NCI-H1048 (cell line): ENCODE results near the gene HACD1.

Source experiments
- DNase-seq: peaks from one replicate; lab custom pipeline; 2025; lab: John Stamatoyannopoulos, UW

Gene HACD1

GRCh38 chr10:17580885-17581284 lies 36.3 kb downstream of the HACD1 start:
- no peak for DNase-seq

- no peak for DNase-seq
Observed at GRCh38 chr10:17578603-17579002, 38.6 kb downstream of the HACD1 start.

DNA sequence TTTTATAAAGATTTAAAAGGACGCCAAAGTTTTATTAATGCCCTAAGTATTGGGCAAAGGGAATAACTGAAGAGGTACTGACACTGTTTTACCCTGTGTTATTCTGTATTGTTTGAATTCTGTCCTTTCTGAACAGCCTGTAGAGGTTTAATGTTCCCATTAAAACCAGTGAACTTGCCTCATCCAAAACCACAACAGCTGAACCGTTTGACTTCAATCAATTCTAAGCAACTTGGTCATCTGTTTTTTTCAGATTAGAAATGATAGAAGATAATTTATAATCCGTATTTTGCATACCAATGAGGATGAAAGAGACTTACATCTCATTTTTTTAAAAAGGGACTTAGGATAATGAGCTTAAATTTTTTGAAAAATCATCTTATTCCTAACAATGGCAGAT lies 40.4 kb downstream of the HACD1 start:
- DNase-seq: no peak

- no peak for DNase-seq
Observed at GRCh38 chr10:17564911-17565310, 52.3 kb downstream of the HACD1 start.

- no peak for DNase-seq
Observed at GRCh38 chr10:17563452-17563851, 53.7 kb downstream of the HACD1 start.

DNA sequence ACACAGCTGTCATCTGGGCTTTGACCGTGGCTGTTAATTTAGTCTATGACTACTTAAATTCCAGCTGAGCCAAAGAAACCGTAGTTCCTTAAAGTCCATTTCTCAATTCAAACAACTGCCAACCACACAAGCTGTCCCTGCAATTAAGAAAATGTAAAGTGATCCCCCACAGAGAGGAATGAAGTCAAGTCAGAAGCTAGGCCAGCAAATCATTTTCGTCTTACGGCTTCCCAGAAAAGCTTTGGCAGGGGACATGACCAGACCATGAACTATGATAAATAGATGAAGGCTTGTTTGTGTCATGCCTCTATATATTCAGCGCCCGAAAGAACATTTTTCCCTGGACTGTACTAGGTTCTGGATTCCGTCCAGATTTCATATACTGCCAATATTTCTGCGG lies 54.6 kb downstream of the HACD1 start:
- DNase-seq: no peak

DNA sequence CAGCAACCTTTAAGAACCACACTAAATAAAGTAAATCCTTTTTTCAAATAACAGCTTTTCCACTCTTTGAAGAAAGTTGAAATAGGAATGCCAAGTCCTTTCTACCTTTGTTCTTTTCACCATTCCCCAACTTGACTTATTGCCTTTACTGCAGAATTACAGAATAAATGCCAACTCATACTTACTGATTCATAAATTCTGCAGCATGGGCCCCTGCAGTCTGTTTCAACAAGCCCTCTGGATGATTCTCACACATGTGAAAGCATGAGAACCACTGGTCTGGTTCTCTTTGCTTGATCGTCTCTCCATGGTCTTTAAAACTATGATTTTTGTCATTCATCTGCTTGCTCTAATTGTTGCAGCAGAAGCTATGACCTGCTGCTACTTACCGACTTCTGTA lies 56.1 kb downstream of the HACD1 start:
- no peak for DNase-seq

- no peak for DNase-seq
Observed at GRCh38 chr10:17557459-17557858, 59.7 kb downstream of the HACD1 start.

GRCh38 chr10:17548770-17549169 lies 68.4 kb downstream of the HACD1 start:
- DNase-seq: no peak

- DNase-seq: no peak
Observed at GRCh38 chr10:17548162-17548561, 69.0 kb downstream of the HACD1 start.

DNA sequence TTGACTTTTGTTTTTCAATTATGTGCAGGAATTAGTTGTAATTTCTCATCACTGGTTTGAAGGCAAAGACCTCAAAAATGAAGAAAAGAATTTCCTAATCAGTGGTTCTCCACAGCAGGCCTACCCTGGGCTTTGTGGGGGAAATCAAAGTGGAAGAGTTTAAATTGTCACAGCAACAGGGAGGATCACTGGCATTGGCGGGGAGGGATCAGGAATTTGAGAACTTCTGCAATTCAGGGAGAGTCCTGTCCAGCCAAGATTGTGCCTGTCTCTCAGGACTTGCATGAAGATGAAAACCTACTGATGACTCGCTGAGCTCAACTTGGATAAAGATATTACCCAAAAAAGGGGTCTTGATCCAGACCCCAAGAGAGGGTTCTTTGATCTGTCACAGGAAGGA lies 70.1 kb downstream of the HACD1 start:
- no peak for DNase-seq

DNA sequence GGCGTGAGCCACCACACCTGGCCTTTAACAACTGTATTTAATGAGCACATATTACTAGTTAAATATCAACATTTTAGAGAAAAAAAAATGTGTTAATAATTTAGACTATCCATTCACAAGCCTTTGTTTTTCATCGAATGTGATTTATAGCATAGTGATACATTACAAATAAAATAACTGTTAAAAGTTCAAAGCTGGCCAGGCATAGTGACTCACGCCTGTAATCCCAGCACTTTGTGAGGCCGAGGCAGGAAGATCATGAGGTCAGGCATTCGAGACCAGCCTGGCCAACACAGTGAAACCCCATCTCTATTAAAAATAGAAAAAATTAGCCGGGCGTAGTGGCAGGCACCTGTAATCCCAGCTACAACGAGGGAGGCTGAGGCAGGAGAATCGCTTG lies 72.7 kb downstream of the HACD1 start:
- no peak for DNase-seq
